Adrenal gland (tissue), 12 donors: ENCODE data around the gene MYH6. TPM values are rescaled to one million over a fixed set of nuclear protein-coding genes. Genes with fewer than 3 reads are reported as not detected.

ENCODE experiments used
- DNase-seq, 7 donors: peaks; one replicate each; pipeline ENCODE4 v3.0.0-alpha.2; 2019 to 2020
- H3K27ac ChIP-seq, 5 donors: fragments of 200-600 bp; sonication (generic) in 4 of 5; 1 replicate in 3 of 5; 2 replicates in 2 of 5; pipeline versions ENCODE4 v1.5.1 to v1.8.0; 2016 to 2020; ENCODE audit warnings: mild to moderate bottlenecking in 1 of 5
- H3K27me3 ChIP-seq: fragments of 200-600 bp; 2 replicates; pipeline ENCODE4 v1.8.0; 2021
- H3K36me3 ChIP-seq, 2 donors: fragments of 200-600 bp; replicated peaks in 1 of 2; 1 replicate in 1 of 2; 2 replicates in 1 of 2; pipeline versions ENCODE4 v1.5.1 to v1.8.0; 2018 to 2022
- H3K4me1 ChIP-seq, 2 donors: fragments of 200-600 bp; replicated peaks in 1 of 2; 1 replicate in 1 of 2; 2 replicates in 1 of 2; pipeline versions ENCODE4 v1.5.1 to v1.8.0; 2018 to 2021
- H3K4me3 ChIP-seq, 4 donors: fragments of 200-600 bp; sonication (generic) in 3 of 4; one replicate each; pipeline ENCODE4 v1.5.1; 2016 to 2018
- H3K9me3 ChIP-seq, 3 donors: fragments of 200-600 bp; sonication (generic) in 1 of 3; replicated peaks in 1 of 3; 1 replicate in 2 of 3; 2 replicates in 1 of 3; pipeline versions ENCODE4 v1.5.1 to v1.8.0; 2016 to 2021
- CTCF ChIP-seq, 6 experiments: fragments of 450-650 bp in 4 of 6; fragments of 200-600 bp in 2 of 6; sonication (generic) in 1 of 6; IDR thresholded peaks; 1 replicate in 5 of 6; 2 replicates in 1 of 6; pipeline versions ENCODE4 v1.5.1 to v1.8.0; 2016 to 2021; ENCODE audit warnings: antibody characterized with exemption in 6 of 6, mild to moderate bottlenecking in 2 of 6, moderate library complexity in 1 of 6
- POLR2A ChIP-seq, 2 donors: fragments of 450-650 bp; IDR thresholded peaks; one replicate each; pipeline ENCODE4 v1.6.1; 2017; ENCODE audit warnings: antibody characterized with exemption in 2 of 2, mild to moderate bottlenecking in 2 of 2, moderate library complexity in 1 of 2
- WGBS, 4 donors: extraction: QIAGEN DNeasy Blood & Tissue Kit in 2 of 4; methylation state at CpG; one replicate each; pipeline versions ENCODE4 v1.1.5 to v1.1.7; 2013 to 2017; 5-methylcytosine and 5-hydroxymethylcytosine counted together
- intact Hi-C, 2 donors: fragments of 100-400 bp; cut with DNase I; formaldehyde crosslinking; loops; one replicate each; pipeline versions ENCODE4 v1.14.1 to v1.15.0; 2022 to 2023
- polyA plus RNA-seq, 3 donors: library from polyadenylated mRNA; stranded (reverse); fragments of 200-250 nt in 2 of 3; fragments of 350-450 nt in 1 of 3; fragmentation: Illumina TruSeq in 1 of 3; extraction: RNeasy Lipid Tissue Mini Kit (QIAGEN cat#74804) in 1 of 3; gene quantifications; one replicate each; pipeline ENCODE4 v1.2.3, GENCODE V29; 2013 to 2014
- total RNA-seq, 9 donors: library from RNA; depleted of rRNA in 4 of 9; stranded (reverse); fragments of >200 nt in 4 of 9; fragments of 120-200 nt in 1 of 9; fragmentation: NEBNext Ultra II Directional in 1 of 9; extraction: Animal tissue kit (Norgen Biotek cat#: 25700) in 1 of 9; gene quantifications; one replicate each; pipeline versions ENCODE4 v1.1.0 to v1.2.4, GENCODE V29; 2013 to 2023
- donor health status: healthy with polysubstance abuse.
- donor health status: Bipolar disorder and iron deficiency.
- donor health status: DM: yes; HTN: yes; CAD: no.
- donor health status: DM: no; HTN: no; CAD: no.
- donor health status: DM: no; HTN: no; CAD: no.
- donor health status: DM: yes; HTN: yes; CAD: no.

The MYH6 gene
- total and polyA plus RNA-seq, 12 donors = under 0.01 to 5.2 (median 0.27) TPM; not detected in 5

DNA sequence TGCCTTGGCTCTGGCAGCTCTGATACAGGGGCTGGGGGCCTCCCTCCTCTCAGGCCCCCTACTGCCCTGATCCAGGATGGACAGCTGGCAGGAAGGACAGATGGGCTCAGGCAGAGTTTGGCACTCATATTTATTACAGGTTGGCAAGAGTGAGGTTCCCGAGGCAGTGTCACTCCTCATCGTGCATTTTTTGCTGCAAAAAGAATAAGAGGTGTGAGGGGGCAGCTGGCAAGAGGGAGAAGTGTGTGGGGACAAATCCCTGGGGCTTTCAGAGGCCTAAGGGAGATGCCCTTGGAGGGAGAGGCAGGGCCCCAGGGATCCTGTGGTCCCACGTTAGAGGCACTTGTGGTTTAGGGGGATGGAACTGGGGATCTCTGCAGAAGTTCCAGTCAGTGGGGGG, 26.2 kb downstream of the MYH6 start:
- H3K9me3 ChIP-seq = no peaks in the 10 kb centered on the region
- TF ChIP-seq POLR2A (IDR thresholded peaks at IDR 0.05) = no peak
- TF ChIP-seq CTCF (IDR thresholded peaks at IDR 0.05) = no peak
- H3K36me3 ChIP-seq = no peaks in the 10 kb centered on the region
- intact Hi-C loops = no loop called here
- H3K27me3 ChIP-seq = no peaks in the 10 kb centered on the region
- WGBS, 4 donors = 48 to 58% (median 53%) methylated on average over 3 of the region's 3 CpGs
- no peaks in the 10 kb centered on the region for H3K4me1 ChIP-seq
- no peak for DNase-seq
- H3K4me3 ChIP-seq = no peak overlapping the region
- H3K27ac ChIP-seq = no peak overlapping the region

- DNase-seq = no peak
- WGBS, 4 donors = 58 to 86% (median 68%) methylated on average over 4 of the region's 4 CpGs
- Histone ChIP-seq H3K9me3 (no peaks in the 10 kb centered on the region), H3K27me3 (no peaks in the 10 kb centered on the region), H3K4me1 (no peaks in the 10 kb centered on the region), H3K27ac (no peak overlapping the region), H3K4me3 (no peak overlapping the region), H3K36me3 (no peaks in the 10 kb centered on the region)
- TF ChIP-seq POLR2A (IDR thresholded peaks at IDR 0.05) (no peak), CTCF (IDR thresholded peaks at IDR 0.05) (no peak)
- intact Hi-C loops = no loop called here
Measured at GRCh38 chr14:23380976-23381375, 27.1 kb downstream of the MYH6 start.

DNA sequence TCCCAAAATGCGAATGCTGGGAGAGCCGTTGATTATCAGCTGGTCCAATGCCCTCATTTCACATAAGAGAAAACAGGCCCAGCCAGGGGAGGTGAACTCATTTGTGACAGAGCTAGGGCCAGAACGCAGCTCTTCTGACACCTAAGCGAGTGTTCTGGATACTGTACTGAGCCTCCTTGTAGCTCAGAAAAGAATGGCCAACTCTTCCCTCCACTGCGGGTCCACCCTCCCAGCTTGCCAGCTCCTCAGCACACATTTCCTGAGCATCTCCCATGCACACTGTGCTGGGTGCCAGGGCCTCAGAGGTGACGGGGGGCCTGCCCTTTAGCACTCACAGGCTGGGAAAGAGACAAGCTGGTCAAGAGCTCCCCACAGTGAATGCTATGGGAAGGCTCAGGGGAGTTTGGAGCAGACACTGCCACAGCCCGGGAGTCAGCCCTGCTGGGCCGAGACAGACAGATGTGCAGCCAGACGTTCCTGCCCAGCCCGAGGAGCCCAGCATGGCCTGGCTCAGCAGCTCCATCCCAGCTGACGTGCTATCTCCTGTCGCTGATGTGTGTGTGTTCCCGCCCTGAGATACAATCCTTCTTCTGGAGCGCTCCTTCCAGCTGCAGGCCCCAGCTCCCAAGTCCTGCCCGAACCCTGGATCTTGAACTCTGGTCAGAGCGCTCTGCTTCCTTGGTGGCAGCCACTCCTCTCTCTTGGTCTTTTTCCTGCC, 27.7 kb downstream of the MYH6 start:
- no peaks in the 10 kb centered on the region for H3K4me1 ChIP-seq
- TF ChIP-seq CTCF (IDR thresholded peaks at IDR 0.05) (no peak), POLR2A (IDR thresholded peaks at IDR 0.05) (no peak)
- no peaks in the 10 kb centered on the region for H3K36me3 ChIP-seq
- intact Hi-C loops = no loop called here
- no peak for DNase-seq
- no peaks in the 10 kb centered on the region for H3K9me3 ChIP-seq
- H3K27me3 ChIP-seq = no peaks in the 10 kb centered on the region
- H3K27ac ChIP-seq = no peak overlapping the region
- no peak overlapping the region for H3K4me3 ChIP-seq
- WGBS, 4 donors = 45 to 68% (median 51%) methylated on average over 14 to 16 of the region's 16 CpGs

DNA sequence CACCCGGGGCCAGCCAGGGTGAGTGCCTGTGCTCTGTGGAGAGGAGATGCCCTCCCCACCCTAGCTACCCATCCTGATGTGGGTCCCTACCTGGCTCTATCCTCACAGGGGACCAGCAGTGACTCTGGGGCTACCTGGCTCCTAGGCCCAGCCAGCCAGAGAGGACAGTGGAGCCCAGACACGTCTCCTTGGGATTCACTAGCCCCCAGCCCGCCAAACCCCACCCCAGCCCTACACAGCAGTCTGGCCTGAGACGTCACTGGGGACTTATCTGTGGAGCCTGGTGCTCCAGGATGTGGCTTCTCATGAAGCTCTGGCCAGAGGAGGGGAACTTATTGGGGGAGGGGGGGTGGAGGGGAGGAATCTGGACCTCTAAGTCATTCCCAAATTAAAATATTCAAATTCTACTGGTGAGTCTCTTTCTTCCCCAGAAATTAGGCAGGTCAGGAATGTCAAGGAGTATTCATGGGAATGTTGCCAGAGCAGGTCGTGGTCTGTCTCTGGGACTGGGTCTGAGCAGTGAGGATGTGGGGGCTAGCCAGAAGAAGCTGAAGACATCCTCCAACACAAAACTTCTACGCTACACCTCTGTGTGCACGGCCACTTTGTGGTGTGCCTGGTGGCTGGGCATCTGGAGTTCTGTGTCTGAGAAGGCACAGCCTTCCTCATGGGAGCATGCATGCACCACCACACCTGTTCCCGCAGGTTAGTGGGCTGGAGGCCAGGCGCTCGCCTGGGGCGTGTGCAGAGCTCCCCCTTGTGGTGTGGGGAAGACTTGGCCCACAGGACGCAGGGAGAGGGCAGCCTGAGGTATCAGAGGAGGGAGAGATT, 28.5 kb downstream of the MYH6 start:
- DNase-seq = peak; percentile 33 to 63 (median 49)
- no peaks in the 10 kb centered on the region for H3K4me1 ChIP-seq
- no peaks in the 10 kb centered on the region for H3K36me3 ChIP-seq
- H3K4me3 ChIP-seq = no peak overlapping the region
- H3K9me3 ChIP-seq = no peaks in the 10 kb centered on the region
- TF ChIP-seq CTCF (IDR thresholded peaks at IDR 0.05) (peak; percentile 68 to 87 (median 80)), POLR2A (IDR thresholded peaks at IDR 0.05) (no peak)
- intact Hi-C loops = loop anchor here in 1 of 2 donors (2.0 to 5.0 kb wide), 2 partner anchors 51 to 112 kb away; no protein-coding TSS in a partner anchor
- no peak overlapping the region for H3K27ac ChIP-seq
- WGBS, 4 donors = 18 to 53% (median 41%) methylated on average over 3 to 12 of the region's 12 CpGs
- no peaks in the 10 kb centered on the region for H3K27me3 ChIP-seq
